Smooth muscle cell (in vitro differentiated cells): ENCODE data around the gene NNMT. TPM values are rescaled to one million over a fixed set of nuclear protein-coding genes. Genes with fewer than 3 reads are reported as not detected.

Source experiments
- DNase-seq: peaks from one replicate; lab custom pipeline; 2025; ENCODE audit not compliant: unreplicated experiment; lab: John Stamatoyannopoulos, UW
- H2AFZ ChIP-seq: fragments of 200-600 bp; sonication (generic); 2 replicates; pipeline ENCODE4 v1.6.0; 2016; ENCODE audit warnings: antibody characterized with exemption, low read depth, mild to moderate bottlenecking
- H3F3A ChIP-seq: fragments of 200-600 bp; sonication (generic); 2 replicates; pipeline ENCODE4 v1.6.0; 2017; ENCODE audit warnings: antibody characterized with exemption, low read depth
- H3K27ac ChIP-seq: fragments of 200-600 bp; sonication (generic); 2 replicates; pipeline ENCODE4 v1.5.1; 2016; ENCODE audit warnings: low read depth, mild to moderate bottlenecking
- H3K27me3 ChIP-seq: fragments of 200-600 bp; sonication (generic); 2 replicates; pipeline ENCODE4 v1.6.1; 2016; ENCODE audit warnings: low read depth, mild to moderate bottlenecking
- H3K36me3 ChIP-seq: fragments of 200-600 bp; sonication (generic); 2 replicates; pipeline ENCODE4 v1.5.1; 2016; ENCODE audit warnings: low read depth
- H3K4me1 ChIP-seq: fragments of 200-600 bp; sonication (generic); 2 replicates; pipeline ENCODE4 v1.5.1; 2016; ENCODE audit warnings: low read depth
- H3K4me2 ChIP-seq: fragments of 200-600 bp; sonication (generic); 2 replicates; pipeline ENCODE4 v1.6.0; 2016; ENCODE audit warnings: mild to moderate bottlenecking
- H3K4me3 ChIP-seq: fragments of 200-600 bp; sonication (generic); 2 replicates; pipeline ENCODE4 v1.5.1; 2016; ENCODE audit warnings: mild to moderate bottlenecking
- H3K79me2 ChIP-seq: fragments of 200-600 bp; sonication (generic); 2 replicates; pipeline ENCODE4 v1.6.0; 2016; ENCODE audit warnings: low read depth, mild to moderate bottlenecking
- H3K9ac ChIP-seq: fragments of 200-600 bp; sonication (generic); 2 replicates; pipeline ENCODE4 v1.6.0; 2016; ENCODE audit warnings: low read depth
- H3K9me3 ChIP-seq: fragments of 200-600 bp; sonication (generic); replicated peaks from 2 replicates; pipeline ENCODE4 v1.5.1; 2016; ENCODE audit warnings: low read depth
- H4K20me1 ChIP-seq: fragments of 200-600 bp; sonication (generic); 2 replicates; pipeline ENCODE4 v1.6.0; 2016; ENCODE audit warnings: low read depth
- CTCF ChIP-seq: fragments of 200-600 bp; sonication (generic); IDR thresholded peaks from 2 replicates; pipeline ENCODE4 v1.5.1; 2017; ENCODE audit warnings: borderline replicate concordance, mild to moderate bottlenecking, antibody characterized with exemption; ENCODE audit not compliant: insufficient read depth, poor library complexity, severe bottlenecking
- WGBS: methylation state at CpG from one replicate; pipeline ENCODE4 v1.1.7; 2016; ENCODE audit warnings: low lambda C conversion rate; 5-methylcytosine and 5-hydroxymethylcytosine counted together
- polyA plus RNA-seq: library from polyadenylated mRNA; unstranded; fragments of >200 nt; fragmentation: Nextera tagmentation; extraction: Ambion mirVana; gene quantifications from 2 replicates; pipeline ENCODE4 v1.2.1, GENCODE V29; 2016
- total RNA-seq: library from RNA; depleted of rRNA; stranded (reverse); fragments of >200 nt; gene quantifications from 2 replicates; pipeline ENCODE4 v1.2.3, GENCODE V29; 2014

The NNMT gene
- total and polyA plus RNA-seq, 2 experiments from 2014 or later, result 397 to 814 TPM

- no peak overlapping the region for H3K9ac ChIP-seq
- no peak overlapping the region for H3K4me3 ChIP-seq
- no peaks in the 10 kb centered on the region for H3K79me2 ChIP-seq
- H3K4me1 ChIP-seq, result peaks cover 32% of the 10 kb centered on the region
- no peaks in the 10 kb centered on the region for H3K9me3 ChIP-seq
- no peaks in the 10 kb centered on the region for H3F3A ChIP-seq
- H3K36me3 ChIP-seq, result no peaks in the 10 kb centered on the region
- H4K20me1 ChIP-seq, result no peaks in the 10 kb centered on the region
- H3K27ac ChIP-seq, result no peak overlapping the region
- 92% methylated on average over 11 of the region's 12 CpGs for WGBS
- no peak overlapping the region for H3K4me2 ChIP-seq
- no peak for TF ChIP-seq CTCF
- H3K27me3 ChIP-seq, result no peaks in the 10 kb centered on the region
- DNase-seq, result no peak
- H2AFZ ChIP-seq, result no peak overlapping the region
Measured at GRCh38 chr11:114259551-114259983, 36.6 kb upstream of the NNMT start.

- TF ChIP-seq CTCF, result no peak
- no peak overlapping the region for H3K27ac ChIP-seq
- DNase-seq, result no peak
- no peaks in the 10 kb centered on the region for H3K9me3 ChIP-seq
- H3K4me1 ChIP-seq, result peaks cover 32% of the 10 kb centered on the region
- H4K20me1 ChIP-seq, result no peaks in the 10 kb centered on the region
- no peaks in the 10 kb centered on the region for H3F3A ChIP-seq
- WGBS, result 96% methylated on average over 6 of the region's 6 CpGs
- no peak overlapping the region for H2AFZ ChIP-seq
- H3K4me2 ChIP-seq, result no peak overlapping the region
- no peaks in the 10 kb centered on the region for H3K79me2 ChIP-seq
- H3K36me3 ChIP-seq, result no peaks in the 10 kb centered on the region
- no peak overlapping the region for H3K9ac ChIP-seq
- peaks cover under 1% of the 10 kb centered on the region for H3K27me3 ChIP-seq
- no peak overlapping the region for H3K4me3 ChIP-seq
Measured at GRCh38 chr11:114260077-114260476, 36.1 kb upstream of the NNMT start.

GRCh38 chr11:114260483-114260882 lies 35.7 kb upstream of the NNMT start:
- Histone ChIP-seq H3K9ac (no peak overlapping the region), H3K27me3 (peaks cover 5% of the 10 kb centered on the region), H3K4me1 (peaks cover 30% of the 10 kb centered on the region), H3K4me3 (no peak overlapping the region), H3K27ac (no peak overlapping the region), H3K36me3 (no peaks in the 10 kb centered on the region), H4K20me1 (no peaks in the 10 kb centered on the region), H3K79me2 (no peaks in the 10 kb centered on the region), H3F3A (no peaks in the 10 kb centered on the region), H3K4me2 (no peak overlapping the region), H2AFZ (no peak overlapping the region), H3K9me3 (no peaks in the 10 kb centered on the region)
- 69% methylated on average over 9 of the region's 9 CpGs for WGBS
- no peak for DNase-seq
- no peak for TF ChIP-seq CTCF

- Histone ChIP-seq H3K4me1 (peaks cover 17% of the 10 kb centered on the region), H3K4me2 (no peak overlapping the region), H3K9me3 (no peaks in the 10 kb centered on the region), H3F3A (no peaks in the 10 kb centered on the region), H4K20me1 (no peaks in the 10 kb centered on the region), H2AFZ (no peak overlapping the region), H3K27me3 (peaks cover 10% of the 10 kb centered on the region), H3K79me2 (no peaks in the 10 kb centered on the region), H3K36me3 (no peaks in the 10 kb centered on the region), H3K27ac (no peak overlapping the region), H3K9ac (no peak overlapping the region), H3K4me3 (no peak overlapping the region)
- 89% methylated on average over 7 of the region's 7 CpGs for WGBS
- DNase-seq, result no peak
- TF ChIP-seq CTCF, result no peak
Measured at GRCh38 chr11:114261791-114262190, 34.4 kb upstream of the NNMT start.
